Ovary (tissue), 3 donors: ENCODE data around the gene C1QTNF12.

Source experiments
- CTCF ChIP-seq, 3 donors: fragments of 450-650 bp in 2 of 3; fragments of 200-600 bp in 1 of 3; IDR thresholded peaks; one replicate each; pipeline versions ENCODE4 v1.5.1 to v1.8.0; 2016 to 2022; ENCODE audit warnings: antibody characterized with exemption in 3 of 3, mild to moderate bottlenecking in 1 of 3
- POLR2A ChIP-seq: fragments of 450-650 bp; IDR thresholded peaks from one replicate; pipeline ENCODE4 v1.6.1; 2017; ENCODE audit warnings: antibody characterized with exemption, mild to moderate bottlenecking, moderate library complexity
- donor health status: DM: no; HTN: no; CAD: no.

GRCh38 chr1:1230656-1231399, 15.7 kb downstream of the C1QTNF12 start:
- no peak for TF ChIP-seq CTCF (IDR thresholded peaks at IDR 0.05)
- no peak for TF ChIP-seq POLR2A
